HG02970 (cell line): ENCODE measurements around the gene AOC3.
"Not testable (repeated sequence)": the region's sequence is repeated elsewhere in the genome, so short reads cannot be mapped to it uniquely, and the experiment has no call there.

Experiments
- ATAC-seq: cut with Tn5 transposase; IDR thresholded peaks from one replicate; pipeline ENCODE4 v1.9.1; 2021; ENCODE audit warnings: mild to moderate bottlenecking, moderate library complexity, moderate number of reproducible peaks; ENCODE audit not compliant: unreplicated experiment, low FRiP score

AOC3 gene

DNA sequence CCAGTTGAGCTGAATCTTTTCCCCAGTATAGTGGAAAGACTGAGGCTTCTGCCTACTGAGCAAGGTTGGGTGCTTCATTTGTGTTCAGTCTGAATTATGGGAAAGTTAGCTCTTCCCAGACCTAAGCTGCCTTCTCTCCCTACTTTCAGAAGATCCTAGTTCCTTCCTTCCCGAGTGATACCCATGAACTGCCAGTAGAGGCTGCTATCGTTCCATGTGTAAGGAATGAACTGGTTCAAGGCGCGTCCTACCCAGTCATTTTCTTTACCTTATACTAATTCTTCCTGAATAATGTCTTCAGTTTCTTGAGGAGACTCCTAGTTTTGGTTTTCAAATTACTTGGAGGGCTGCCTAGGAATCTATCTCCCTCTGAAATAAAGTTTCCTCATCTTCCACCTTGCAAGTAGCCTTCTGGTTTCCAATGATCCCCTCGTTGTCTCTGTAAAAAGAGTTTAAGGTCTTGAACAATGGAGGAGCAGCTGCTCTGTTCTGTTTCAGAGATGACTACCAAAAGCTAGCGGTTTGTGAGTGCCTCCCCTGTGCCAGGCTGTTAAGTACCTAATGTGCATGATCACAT lies 7.6 kb upstream of the AOC3 start:
- ATAC-seq, result no peak

DNA sequence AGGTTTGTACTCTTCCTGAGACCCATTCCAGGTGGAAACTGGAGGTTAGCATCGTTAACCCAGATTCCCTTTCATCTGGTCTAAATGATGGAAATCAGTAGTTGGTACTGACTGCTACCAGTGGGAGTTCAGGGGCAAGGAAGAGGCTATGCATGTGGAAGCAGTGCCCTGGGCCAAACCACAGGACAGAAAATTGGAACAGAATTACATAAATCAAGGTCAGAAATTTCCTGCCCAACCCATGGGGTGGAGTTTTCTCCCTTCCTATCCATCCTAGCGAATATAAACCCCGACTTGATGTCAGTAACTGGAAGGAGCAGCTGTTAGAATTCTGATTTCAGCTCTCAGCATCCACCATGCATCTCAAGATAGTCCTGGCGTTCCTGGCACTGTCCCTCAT lies 6.7 kb upstream of the AOC3 start, which contains the start of gene AOC2:
Gene AOC2, plus strand, starts transcription at position 310 of the 400 bp plus-strand sequence. Its CDS starts 47 bp downstream, at position 357.
- no peak for ATAC-seq

DNA sequence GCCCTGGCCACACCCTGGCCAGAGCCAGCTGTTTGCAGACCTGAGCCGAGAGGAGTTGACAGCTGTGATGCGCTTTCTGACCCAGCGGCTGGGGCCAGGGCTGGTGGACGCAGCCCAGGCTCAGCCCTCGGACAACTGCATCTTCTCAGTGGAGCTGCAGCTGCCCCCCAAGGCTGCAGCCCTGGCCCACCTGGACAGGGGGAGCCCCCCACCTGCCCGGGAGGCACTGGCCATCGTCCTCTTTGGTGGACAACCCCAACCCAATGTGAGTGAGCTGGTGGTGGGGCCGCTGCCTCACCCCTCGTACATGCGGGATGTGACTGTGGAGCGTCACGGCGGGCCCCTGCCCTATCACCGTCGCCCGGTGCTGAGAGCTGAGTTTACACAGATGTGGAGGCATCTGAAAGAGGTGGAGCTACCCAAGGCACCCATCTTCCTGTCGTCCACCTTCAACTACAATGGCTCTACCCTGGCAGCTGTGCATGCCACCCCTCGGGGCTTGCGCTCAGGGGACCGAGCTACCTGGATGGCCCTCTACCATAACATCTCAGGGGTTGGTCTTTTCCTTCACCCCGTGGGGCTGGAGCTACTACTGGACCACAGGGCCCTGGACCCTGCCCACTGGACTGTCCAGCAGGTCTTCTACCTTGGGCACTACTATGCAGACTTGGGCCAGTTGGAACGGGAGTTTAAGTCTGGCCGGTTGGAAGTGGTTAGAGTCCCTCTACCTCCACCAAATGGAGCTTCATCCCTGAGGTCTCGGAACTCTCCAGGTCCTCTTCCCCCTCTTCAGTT lies 6.0 kb upstream of the AOC3 start:
- ATAC-seq, result no peak

DNA sequence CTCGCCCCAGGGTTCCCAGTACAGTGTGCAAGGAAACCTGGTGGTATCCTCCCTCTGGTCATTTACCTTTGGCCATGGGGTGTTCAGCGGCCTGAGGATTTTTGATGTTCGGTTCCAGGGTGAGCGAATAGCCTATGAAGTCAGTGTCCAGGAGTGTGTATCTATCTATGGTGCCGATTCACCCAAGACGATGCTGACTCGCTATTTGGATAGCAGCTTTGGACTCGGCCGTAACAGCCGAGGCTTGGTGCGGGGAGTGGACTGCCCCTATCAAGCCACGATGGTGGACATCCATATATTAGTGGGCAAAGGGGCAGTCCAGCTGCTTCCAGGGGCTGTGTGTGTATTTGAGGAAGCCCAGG lies 5.5 kb upstream of the AOC3 start:
- no peak for ATAC-seq

DNA sequence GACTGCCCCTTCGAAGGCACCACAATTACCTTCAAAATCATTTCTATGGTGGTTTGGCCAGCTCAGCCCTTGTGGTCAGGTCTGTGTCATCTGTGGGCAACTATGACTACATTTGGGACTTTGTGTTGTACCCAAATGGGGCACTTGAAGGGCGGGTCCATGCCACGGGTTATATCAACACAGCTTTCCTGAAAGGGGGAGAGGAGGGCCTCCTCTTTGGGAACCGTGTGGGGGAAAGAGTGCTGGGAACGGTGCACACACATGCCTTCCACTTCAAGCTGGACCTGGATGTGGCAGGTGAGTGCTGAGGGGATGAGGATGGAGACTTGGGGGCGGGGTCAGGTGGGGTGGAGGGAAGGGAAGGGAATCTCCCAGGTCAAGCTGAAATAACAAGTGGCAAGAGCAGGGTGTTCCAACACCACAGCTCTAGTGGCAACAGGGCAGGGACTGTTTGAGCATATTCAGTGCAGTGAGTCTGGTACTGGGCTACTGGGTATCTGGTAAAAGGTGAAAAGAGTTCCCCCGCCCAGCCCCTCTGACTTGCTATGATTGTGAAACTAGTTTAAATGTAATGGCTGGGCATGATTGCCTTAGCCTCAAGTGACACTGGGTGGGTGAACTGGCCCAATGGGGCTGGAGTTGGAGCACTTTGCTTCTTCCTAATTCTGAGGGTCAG lies 4.9 kb upstream of the AOC3 start:
- ATAC-seq, result no peak

DNA sequence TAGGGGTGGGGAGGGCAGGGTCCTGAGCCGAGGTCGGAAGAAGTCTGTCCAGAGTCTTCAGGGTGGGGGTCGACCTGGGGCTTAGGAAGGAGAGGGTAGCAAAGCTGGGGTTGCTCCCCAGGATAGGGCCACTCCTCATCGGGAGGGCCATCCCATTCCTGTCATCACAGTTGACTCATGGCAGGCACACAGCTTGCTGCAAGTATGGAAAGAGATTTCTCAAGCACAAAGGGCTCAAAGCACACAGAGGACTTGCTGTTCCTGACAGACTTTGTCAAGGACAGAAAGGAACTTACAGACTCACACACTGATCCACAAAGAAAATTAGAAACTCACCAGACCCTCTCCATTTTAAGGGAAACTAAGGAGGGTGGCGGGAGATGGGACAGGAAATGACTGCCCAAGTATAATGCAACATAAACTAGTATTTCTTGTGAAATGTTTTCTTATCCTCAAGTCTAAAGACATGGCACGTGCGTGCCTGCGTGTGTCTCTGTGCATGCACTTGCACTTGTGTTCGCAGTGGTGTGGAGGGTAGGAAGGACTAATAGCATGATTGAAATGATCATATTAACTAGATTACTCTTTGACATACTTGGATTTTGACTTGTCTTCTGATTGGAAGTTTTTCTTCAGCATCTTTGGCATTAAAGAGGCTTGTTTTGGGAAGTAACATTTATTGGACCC lies 4.3 kb upstream of the AOC3 start:
- ATAC-seq, result no peak

DNA sequence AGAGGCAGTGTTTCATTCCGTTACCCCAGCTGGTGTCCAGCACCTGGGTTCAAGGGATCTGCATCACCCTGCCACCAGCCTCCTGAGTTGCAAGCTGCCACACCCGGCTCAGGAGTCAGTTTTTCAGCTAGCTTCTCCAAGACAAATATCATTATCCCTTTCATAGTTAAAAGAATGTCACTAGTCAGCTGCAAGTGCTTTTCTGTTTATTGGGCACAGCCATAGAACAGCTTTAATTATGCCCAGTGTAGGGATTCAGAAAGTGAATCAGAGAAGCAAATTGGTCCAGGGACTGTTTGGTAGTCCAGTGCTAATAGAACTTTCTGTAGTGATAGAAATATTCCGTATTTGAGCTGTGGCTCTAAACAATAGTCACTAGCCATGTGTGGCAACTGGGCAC lies 2.9 kb upstream of the AOC3 start:
- ATAC-seq, result no peak

DNA sequence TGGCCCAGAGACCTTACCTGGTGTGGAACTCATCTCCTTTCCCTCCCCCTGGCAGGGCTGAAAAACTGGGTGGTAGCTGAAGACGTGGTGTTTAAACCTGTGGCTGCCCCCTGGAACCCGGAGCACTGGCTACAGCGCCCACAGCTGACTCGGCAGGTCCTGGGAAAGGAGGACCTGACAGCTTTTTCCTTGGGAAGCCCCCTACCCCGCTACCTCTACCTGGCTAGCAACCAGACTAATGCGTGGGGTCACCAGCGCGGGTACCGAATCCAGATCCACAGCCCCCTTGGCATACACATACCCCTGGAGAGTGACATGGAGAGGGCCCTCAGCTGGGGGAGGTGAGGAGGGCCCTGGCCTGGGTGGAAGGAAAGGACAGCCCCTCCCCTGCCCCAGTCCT lies 2.0 kb upstream of the AOC3 start:
- no peak for ATAC-seq

DNA sequence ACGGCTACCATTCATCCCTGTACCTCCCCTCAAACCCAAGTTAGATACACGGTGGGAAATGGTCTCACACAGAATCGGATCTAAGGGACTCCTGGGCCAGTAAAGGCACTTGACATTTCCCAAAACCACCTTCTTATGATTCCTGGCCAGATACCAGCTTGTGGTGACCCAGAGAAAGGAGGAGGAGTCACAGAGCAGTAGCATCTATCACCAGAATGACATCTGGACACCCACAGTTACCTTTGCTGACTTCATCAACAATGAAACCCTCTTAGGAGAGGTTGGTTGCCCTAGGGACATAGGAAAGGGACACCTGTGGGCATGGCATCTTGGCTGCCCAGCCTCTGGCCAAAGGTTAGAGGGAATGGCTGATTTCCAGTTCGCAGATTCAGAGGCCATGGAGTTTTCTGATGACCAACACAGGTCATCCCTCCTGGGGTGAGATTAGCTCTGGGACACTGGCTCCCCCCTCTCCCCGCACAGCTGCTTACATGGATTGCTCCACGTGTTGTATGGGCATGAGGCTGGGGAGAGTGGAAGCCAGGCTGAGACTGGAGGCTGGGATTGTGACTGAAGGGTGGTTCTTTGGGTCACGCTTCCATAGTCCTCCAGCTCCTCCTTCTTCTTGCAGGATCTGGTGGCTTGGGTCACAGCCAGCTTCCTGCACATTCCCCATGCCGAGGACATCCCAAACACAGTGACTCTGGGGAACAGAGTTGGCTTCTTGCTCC lies 1.4 kb upstream of the AOC3 start:
- no peak for ATAC-seq

DNA sequence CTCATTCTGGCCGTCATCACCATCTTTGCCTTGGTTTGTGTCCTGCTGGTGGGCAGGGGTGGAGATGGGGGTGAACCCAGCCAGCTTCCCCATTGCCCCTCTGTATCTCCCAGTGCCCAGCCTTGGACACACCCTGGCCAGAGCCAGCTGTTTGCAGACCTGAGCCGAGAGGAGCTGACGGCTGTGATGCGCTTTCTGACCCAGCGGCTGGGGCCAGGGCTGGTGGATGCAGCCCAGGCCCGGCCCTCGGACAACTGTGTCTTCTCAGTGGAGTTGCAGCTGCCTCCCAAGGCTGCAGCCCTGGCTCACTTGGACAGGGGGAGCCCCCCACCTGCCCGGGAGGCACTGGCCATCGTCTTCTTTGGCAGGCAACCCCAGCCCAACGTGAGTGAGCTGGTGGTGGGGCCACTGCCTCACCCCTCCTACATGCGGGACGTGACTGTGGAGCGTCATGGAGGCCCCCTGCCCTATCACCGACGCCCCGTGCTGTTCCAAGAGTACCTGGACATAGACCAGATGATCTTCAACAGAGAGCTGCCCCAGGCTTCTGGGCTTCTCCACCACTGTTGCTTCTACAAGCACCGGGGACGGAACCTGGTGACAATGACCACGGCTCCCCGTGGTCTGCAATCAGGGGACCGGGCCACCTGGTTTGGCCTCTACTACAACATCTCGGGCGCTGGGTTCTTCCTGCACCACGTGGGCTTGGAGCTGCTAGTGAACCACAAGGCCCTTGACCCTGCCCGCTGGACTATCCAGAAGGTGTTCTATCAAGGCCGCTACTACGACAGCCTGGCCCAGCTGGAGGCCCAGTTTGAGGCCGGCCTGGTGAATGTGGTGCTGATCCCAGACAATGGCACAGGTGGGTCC lies 607 bp downstream of the AOC3 start:
- ATAC-seq, result not testable (repeated sequence)

DNA sequence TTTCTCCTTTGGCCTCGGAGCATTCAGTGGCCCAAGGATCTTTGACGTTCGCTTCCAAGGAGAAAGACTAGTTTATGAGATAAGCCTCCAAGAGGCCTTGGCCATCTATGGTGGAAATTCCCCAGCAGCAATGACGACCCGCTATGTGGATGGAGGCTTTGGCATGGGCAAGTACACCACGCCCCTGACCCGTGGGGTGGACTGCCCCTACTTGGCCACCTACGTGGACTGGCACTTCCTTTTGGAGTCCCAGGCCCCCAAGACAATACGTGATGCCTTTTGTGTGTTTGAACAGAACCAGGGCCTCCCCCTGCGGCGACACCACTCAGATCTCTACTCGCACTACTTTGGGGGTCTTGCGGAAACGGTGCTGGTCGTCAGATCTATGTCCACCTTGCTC lies 1.4 kb downstream of the AOC3 start:
- no peak for ATAC-seq

DNA sequence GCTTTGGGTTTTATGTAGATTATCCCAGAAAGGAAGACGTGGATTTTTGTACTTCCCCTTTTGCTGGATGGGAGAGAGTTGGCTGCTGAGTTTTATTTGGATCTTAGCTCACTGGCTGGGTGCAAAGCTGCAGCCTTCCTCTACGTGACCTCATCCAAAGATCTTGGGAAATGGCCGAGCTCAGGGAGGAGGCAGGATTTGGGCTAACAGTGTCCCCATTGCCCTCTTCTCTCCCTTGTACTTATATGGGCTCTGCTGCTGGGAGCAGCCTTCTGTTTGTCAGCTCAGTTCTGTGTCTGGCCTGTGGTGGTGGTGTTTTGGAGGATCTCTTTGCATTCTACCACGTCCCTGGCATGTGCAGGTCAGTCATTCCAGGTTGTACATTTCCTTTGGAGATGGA lies 2.0 kb downstream of the AOC3 start:
- no peak for ATAC-seq

DNA sequence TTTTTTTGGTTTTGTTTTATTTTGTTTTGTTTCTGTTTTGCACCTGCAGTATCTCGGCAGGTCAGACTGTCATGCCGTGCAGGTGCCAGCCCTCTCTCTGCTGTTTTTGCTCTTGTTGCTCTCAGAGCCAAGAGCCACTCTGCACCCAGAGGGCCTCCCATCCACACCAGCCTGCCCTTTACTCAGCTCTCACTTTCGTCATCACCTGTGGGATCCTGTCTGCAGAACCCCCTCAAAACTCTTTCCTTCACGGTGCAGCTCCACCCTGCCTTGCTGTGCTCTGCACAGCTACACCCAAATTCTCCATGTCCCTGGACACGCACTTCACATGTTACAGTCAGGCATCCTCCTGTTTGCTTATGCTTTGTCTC lies 2.6 kb downstream of the AOC3 start:
- ATAC-seq, result no peak

DNA sequence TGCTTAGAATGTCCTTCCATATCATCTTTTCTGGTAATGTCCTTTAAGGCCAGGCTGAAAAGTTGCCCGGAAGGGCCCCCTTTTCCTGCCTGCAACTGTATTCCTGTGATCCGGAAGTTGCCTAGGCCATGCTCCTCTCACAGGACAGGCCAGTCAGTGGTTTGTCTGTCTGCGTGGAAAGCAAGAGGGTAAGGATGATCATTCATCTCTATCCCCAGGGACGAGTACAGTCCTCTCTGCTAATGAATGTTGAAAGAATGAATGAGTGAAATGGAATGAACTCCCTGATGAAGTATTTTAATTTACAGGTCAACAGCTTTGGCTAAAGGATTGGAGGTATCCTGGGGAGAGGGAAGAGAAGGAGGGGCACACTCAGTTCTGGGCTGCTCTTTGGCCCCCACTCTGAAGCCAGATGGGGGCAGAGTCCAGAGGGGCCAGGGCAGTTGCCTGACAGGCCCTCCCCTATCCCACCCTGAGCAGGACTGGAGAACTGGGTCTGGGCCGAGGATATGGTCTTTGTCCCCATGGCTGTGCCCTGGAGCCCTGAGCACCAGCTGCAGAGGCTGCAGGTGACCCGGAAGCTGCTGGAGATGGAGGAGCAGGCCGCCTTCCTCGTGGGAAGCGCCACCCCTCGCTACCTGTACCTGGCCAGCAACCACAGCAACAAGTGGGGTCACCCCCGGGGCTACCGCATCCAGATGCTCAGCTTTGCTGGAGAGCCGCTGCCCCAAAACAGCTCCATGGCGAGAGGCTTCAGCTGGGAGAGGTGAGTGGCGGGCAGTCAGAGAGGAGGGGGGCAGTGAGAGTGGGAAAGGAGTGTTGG lies 3.2 kb downstream of the AOC3 start:
- ATAC-seq, result no peak

DNA sequence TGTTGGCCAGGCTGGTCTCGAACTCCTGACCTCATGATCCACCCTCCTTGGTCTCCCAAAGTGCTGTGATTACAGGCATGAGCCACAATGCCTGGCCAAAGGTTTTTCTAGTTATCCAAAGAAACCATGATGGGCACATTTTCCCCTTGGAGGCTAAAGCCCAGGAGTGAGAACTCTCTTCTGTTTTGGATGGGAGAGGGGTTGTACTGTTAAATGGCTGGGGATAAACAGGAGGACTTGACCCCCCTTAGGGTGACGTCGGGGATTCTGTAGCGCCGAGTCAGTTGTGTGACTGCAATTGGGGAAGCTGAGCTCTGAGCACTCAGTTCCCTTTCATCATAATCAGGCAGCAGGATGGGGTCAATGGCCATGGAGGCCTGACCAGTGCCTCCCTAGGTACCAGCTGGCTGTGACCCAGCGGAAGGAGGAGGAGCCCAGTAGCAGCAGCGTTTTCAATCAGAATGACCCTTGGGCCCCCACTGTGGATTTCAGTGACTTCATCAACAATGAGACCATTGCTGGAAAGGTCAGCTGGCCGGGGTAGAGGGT lies 4.1 kb downstream of the AOC3 start:
- ATAC-seq, result no peak

DNA sequence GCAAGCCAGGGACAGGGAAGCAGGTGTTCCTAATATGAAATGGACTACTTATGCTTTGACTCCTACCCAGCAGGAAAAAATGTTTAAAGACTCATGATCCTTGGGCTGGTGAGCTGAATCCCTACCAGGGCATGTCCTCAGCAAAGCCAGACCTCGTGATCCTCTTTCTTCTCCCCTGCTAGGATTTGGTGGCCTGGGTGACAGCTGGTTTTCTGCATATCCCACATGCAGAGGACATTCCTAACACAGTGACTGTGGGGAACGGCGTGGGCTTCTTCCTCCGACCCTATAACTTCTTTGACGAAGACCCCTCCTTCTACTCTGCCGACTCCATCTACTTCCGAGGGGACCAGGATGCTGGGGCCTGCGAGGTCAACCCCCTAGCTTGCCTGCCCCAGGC lies 5.1 kb downstream of the AOC3 start:
- not testable (repeated sequence) for ATAC-seq

DNA sequence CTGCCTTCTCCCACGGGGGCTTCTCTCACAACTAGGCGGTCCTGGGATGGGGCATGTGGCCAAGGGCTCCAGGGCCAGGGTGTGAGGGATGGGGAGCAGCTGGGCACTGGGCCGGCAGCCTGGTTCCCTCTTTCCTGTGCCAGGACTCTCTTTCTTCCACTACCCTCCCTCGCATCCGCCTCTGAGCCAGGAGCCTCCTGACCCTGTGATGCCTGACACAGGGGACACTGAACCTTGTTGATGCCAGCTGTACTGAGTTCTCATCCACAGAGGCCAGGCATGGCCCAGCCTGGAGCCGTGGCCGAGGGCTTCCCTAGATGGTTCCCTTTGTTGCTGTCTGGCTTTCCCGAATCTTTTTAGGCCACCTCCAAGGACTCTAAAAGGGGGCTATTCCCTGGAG lies 5.5 kb downstream of the AOC3 start:
- not testable (repeated sequence) for ATAC-seq

DNA sequence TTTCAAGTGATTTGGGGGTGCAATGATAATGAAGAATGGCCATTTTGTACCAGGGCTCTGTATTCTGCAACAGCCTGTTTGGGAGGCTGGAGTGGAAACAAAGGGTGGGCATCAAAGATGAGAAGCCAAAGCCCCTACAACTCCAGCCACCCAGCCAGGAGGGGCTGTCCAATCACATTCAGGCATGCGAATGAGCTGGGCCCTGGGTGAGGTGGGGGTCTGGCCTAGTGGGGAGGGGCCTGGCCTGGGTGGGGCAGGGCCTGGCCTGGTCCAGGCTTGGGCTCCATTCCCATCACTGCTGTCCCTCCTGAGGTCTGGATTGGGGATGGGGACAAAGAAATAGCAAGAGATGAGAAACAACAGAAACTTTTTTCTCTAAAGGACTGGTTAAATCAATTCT lies 6.4 kb downstream of the AOC3 start:
- no peak for ATAC-seq
